HCT116 (cell line): ENCODE results near the gene DCAF10. TPM values are rescaled to one million over a fixed set of nuclear protein-coding genes. Genes with fewer than 3 reads are reported as not detected.

Experiments
- ATAC-seq: fragments of 200-7000 bp; cut with Tn5 transposase; 2 replicates; pipeline ENCODE4 v1.9.1; 2020; ENCODE audit warnings: mild to moderate bottlenecking, moderate library complexity
- BruUV-seq: library from RNA; stranded (reverse); fragments of 400-500 nt; replicated peaks from 2 replicates; lab custom pipeline; 2021; lab: Mats Ljungman, UMichigan
- CTCF ChIA-PET: fragments of 300-600 bp; sonication (Branson Sonifier 250); formaldehyde crosslinking; loops from one replicate; lab custom pipeline; 2021; ENCODE audit warnings: antibody characterized with exemption; lab: Charles Lee
- POLR2A ChIA-PET: fragments of 300-600, 350-600 bp; sonication (Branson Sonifier 250); formaldehyde crosslinking; loops from one replicate; lab custom pipeline; 2021; ENCODE audit warnings: antibody characterized with exemption; lab: Charles Lee
- RAD21 ChIA-PET, 2 experiments: fragments of 300-600 bp; sonication (Branson Sonifier 250); formaldehyde crosslinking; loops; one replicate each; lab custom pipeline; 2023; ENCODE audit warnings: low total read pairs in 2 of 2; ENCODE audit not compliant: uncharacterized antibody in 2 of 2, unreplicated experiment in 2 of 2, low non-redundant PET in 1 of 2; lab: Charles Lee
- DNase-seq: peaks from one replicate; pipeline ENCODE4 v3.0.0-alpha.2; 2010; ENCODE audit warnings: low read depth, low spot score
- H2AFZ ChIP-seq: fragments of 200-600 bp; shearing (Covaris generic), sonication (generic); 2 replicates; pipeline ENCODE4 v1.6.1; 2017; ENCODE audit warnings: low read depth, mixed run types, mixed read lengths, antibody characterized with exemption, low read length; ENCODE audit not compliant: poor library complexity, severe bottlenecking
- H3K27ac ChIP-seq: 2 replicates; pipeline ENCODE4 v1.5.1; 2012; ENCODE audit warnings: low read depth, low read length
- H3K27me3 ChIP-seq: fragments of 200-600 bp; sonication (generic); 2 replicates; pipeline ENCODE4 v1.6.1; 2016; ENCODE audit warnings: mixed run types, low read length, mixed read lengths; ENCODE audit not compliant: insufficient read depth
- H3K36me3 ChIP-seq, 2 experiments: fragments of 200-500 bp in 1 of 2; fragments of 200-600 bp in 1 of 2; sonication (Bioruptor generic) in 1 of 2; sonication (generic) in 1 of 2; 2 replicates each; pipeline versions ENCODE4 v1.5.1 to v1.6.1; 2014 to 2016; ENCODE audit warnings: low read length in 2 of 2, inconsistent platforms in 1 of 2, mixed read lengths in 1 of 2, mixed run types in 1 of 2; ENCODE audit not compliant: insufficient read depth in 2 of 2, control insufficient read depth in 1 of 2
- H3K4me1 ChIP-seq, 2 experiments: fragments of 200-600 bp in 1 of 2; sonication (generic) in 1 of 2; 2 replicates each; pipeline versions ENCODE4 v1.5.1 to v1.6.1; 2012 to 2017; ENCODE audit warnings: low read length in 2 of 2, inconsistent platforms in 1 of 2, mild to moderate bottlenecking in 1 of 2, mixed read lengths in 1 of 2, mixed run types in 1 of 2, moderate library complexity in 1 of 2; ENCODE audit not compliant: insufficient read depth in 2 of 2, control insufficient read depth in 1 of 2
- H3K4me2 ChIP-seq: fragments of 200-600 bp; sonication (generic); 2 replicates; pipeline ENCODE4 v1.6.1; 2017; ENCODE audit warnings: mixed run types, low read length, mixed read lengths
- H3K4me3 ChIP-seq, 2 experiments: fragments of 200-600 bp in 1 of 2; sonication (generic) in 1 of 2; replicated peaks in 1 of 2; 2 replicates each; pipeline ENCODE4 v1.5.1; 2011 to 2016; ENCODE audit warnings: low read length in 2 of 2, control low read depth in 1 of 2, low read depth in 1 of 2, mild to moderate bottlenecking in 1 of 2, mixed read lengths in 1 of 2, mixed run types in 1 of 2
- H3K79me2 ChIP-seq: fragments of 200-600 bp; sonication (generic); 2 replicates; pipeline ENCODE4 v1.6.1; 2017; ENCODE audit warnings: mild to moderate bottlenecking, mixed run types, low read length, moderate library complexity, mixed read lengths; ENCODE audit not compliant: insufficient read depth
- H3K9ac ChIP-seq: fragments of 200-600 bp; sonication (generic); 2 replicates; pipeline ENCODE4 v1.6.1; 2016; ENCODE audit warnings: low read length, mixed read lengths
- H3K9me2 ChIP-seq: fragments of 200-600 bp; sonication (generic), shearing (Covaris generic); 2 replicates; pipeline ENCODE4 v1.6.1; 2017; ENCODE audit warnings: mixed run types, mild to moderate bottlenecking, moderate library complexity; ENCODE audit not compliant: insufficient read depth
- H3K9me3 ChIP-seq, 2 experiments: fragments of 200-500 bp in 1 of 2; fragments of 200-600 bp in 1 of 2; sonication (Bioruptor generic) in 1 of 2; sonication (generic) in 1 of 2; 2 replicates each; pipeline ENCODE4 v1.6.1; 2014 to 2017; ENCODE audit warnings: low read length in 2 of 2, mixed read lengths in 2 of 2, inconsistent platforms in 1 of 2, low read depth in 1 of 2, mild to moderate bottlenecking in 1 of 2, mixed run types in 1 of 2, moderate library complexity in 1 of 2; ENCODE audit not compliant: control insufficient read depth in 1 of 2, insufficient read depth in 1 of 2
- H4K20me1 ChIP-seq: fragments of 200-600 bp; sonication (generic), shearing (Covaris generic); 2 replicates; pipeline ENCODE4 v1.6.1; 2017; ENCODE audit warnings: mixed run types, mild to moderate bottlenecking, moderate library complexity; ENCODE audit not compliant: insufficient read depth
- CEBPB ChIP-seq: IDR thresholded peaks from 2 replicates; pipeline ENCODE4 v1.6.1; 2012; ENCODE audit warnings: low read depth
- ELF1 ChIP-seq: IDR thresholded peaks from 2 replicates; pipeline ENCODE4 v1.6.1; 2012; ENCODE audit warnings: low read depth, borderline replicate concordance
- EZH2 ChIP-seq: fragments of 200-600 bp; sonication (generic); IDR thresholded peaks from 2 replicates; pipeline ENCODE4 v1.6.1; 2017; ENCODE audit warnings: antibody characterized with exemption, mixed run types
- RAD21 ChIP-seq: IDR thresholded peaks from 2 replicates; pipeline ENCODE4 v1.6.1; 2012; ENCODE audit warnings: low read depth, mild to moderate bottlenecking
- SP1 ChIP-seq: IDR thresholded peaks from 2 replicates; pipeline ENCODE4 v1.6.1; 2012; ENCODE audit warnings: low read depth
- SRF ChIP-seq: IDR thresholded peaks from 2 replicates; pipeline ENCODE4 v1.6.1; 2012; ENCODE audit warnings: low read depth
- YY1 ChIP-seq: IDR thresholded peaks from 2 replicates; pipeline ENCODE4 v1.6.1; 2011; ENCODE audit warnings: low read length, low read depth, moderate library complexity, mild to moderate bottlenecking; ENCODE audit not compliant: insufficient replicate concordance; ENCODE audit errors: extremely low read depth
- ZFX ChIP-seq: fragments of 450-650 bp; IDR thresholded peaks from 2 replicates; pipeline ENCODE4 v1.6.1; 2017
- intact Hi-C: fragments of 100-400 bp; cut with micrococcal nuclease; formaldehyde crosslinking; loops from 2 replicates; pipeline ENCODE4 v1.10.0; 2022
- total RNA-seq: library from RNA; stranded (reverse); gene quantifications from one replicate; pipeline ENCODE4 v1.2.1, GENCODE V29; 2021; ENCODE audit not compliant: unreplicated experiment
- TF ChIP-seq, protein P1 (sequence below), 3 experiments: fragments of 200-600 bp in 1 of 3; sonication (generic) in 1 of 3; IDR thresholded peaks in 2 of 3; conservative IDR thresholded peaks in 1 of 3; 2 replicates each; pipeline ENCODE4 v1.5.1; 2012 to 2017; ENCODE audit warnings: low read depth in 2 of 3, low read length in 2 of 3, antibody characterized with exemption in 1 of 3, borderline replicate concordance in 1 of 3, control low read depth in 1 of 3, mild to moderate bottlenecking in 1 of 3, mixed read lengths in 1 of 3, mixed run types in 1 of 3, moderate library complexity in 1 of 3; ENCODE audit not compliant: insufficient read depth in 1 of 3
- TF ChIP-seq, protein P2 (sequence below): IDR thresholded peaks from 2 replicates; pipeline ENCODE4 v1.6.1; 2012
- TF ChIP-seq, protein P3 (sequence below): IDR thresholded peaks from 2 replicates; pipeline ENCODE4 v1.6.1; 2012
- TF ChIP-seq, protein P4 (sequence below): IDR thresholded peaks from 2 replicates; pipeline ENCODE4 v1.6.1; 2012; ENCODE audit warnings: low read depth

Gene DCAF10
- total RNA-seq, 1 experiment from 2014 or later: 20.6 TPM

DNA sequence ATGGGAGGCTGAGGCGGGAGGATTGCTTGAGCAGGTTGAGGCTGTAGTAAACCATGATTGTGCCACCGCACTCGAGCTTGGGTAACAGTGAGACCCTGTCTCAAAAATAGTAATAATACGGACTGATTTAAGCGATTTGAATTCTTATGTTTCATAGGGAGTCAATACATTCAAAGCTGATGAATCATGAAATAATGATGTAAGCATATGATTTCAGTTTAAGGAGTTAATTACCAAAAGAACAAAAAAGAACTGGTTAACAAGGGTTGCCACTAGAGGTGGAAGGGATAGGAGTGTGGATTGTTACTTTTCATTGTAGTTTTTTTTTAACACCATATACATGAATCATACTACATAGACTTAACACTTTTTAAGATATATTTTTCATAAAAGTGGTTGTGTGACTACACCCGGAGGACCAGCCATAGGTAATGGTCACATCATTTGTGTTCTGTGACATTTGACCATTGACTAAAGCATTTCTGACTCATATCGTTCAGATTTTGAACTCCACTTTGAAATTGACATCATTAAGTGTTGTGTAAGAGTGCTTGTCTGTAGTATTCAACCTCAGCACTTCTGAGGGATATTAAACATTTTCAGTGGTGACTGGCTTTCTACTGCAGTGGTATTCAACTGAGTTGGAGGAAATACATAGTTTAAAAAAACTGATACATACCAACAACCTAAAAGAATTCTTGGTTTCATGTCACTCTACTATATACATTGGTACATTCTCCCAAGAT lies 40.0 kb upstream of the DCAF10 start:
- H3K79me2 ChIP-seq: 0 out of 2 replicates have a peak, but pooled peaks cover 1% of the 10 kb centered on the region
- H3K4me1 ChIP-seq: peaks cover 0 to 27% of the 10 kb centered on the region in 2 experiments; a peak in 2 of 4 replicates
- intact Hi-C loops: no loop called here
- DNase-seq (no peak), ATAC-seq (peak; percentile 17; the same call in 1 of the 2 replicates)
- no peaks in the 10 kb centered on the region for H3K9me3 ChIP-seq
- no TSS peak for BruUV-seq
- no peak for TF ChIP-seq ELF1
- TF ChIP-seq, protein P1, sequence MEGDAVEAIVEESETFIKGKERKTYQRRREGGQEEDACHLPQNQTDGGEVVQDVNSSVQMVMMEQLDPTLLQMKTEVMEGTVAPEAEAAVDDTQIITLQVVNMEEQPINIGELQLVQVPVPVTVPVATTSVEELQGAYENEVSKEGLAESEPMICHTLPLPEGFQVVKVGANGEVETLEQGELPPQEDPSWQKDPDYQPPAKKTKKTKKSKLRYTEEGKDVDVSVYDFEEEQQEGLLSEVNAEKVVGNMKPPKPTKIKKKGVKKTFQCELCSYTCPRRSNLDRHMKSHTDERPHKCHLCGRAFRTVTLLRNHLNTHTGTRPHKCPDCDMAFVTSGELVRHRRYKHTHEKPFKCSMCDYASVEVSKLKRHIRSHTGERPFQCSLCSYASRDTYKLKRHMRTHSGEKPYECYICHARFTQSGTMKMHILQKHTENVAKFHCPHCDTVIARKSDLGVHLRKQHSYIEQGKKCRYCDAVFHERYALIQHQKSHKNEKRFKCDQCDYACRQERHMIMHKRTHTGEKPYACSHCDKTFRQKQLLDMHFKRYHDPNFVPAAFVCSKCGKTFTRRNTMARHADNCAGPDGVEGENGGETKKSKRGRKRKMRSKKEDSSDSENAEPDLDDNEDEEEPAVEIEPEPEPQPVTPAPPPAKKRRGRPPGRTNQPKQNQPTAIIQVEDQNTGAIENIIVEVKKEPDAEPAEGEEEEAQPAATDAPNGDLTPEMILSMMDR (IDR thresholded peaks at IDR 0.05 in 2 of 3, conservative IDR thresholded peaks at IDR 0.05 in 1 of 3; ENCODE audit: borderline replicate concordance in 1 of 3, insufficient read depth in 1 of 3, low read depth in 2 of 3, low read length in 2 of 3): no peak
- TF ChIP-seq ZFX: no peak
- no peak for TF ChIP-seq YY1
- TF ChIP-seq, protein P2, sequence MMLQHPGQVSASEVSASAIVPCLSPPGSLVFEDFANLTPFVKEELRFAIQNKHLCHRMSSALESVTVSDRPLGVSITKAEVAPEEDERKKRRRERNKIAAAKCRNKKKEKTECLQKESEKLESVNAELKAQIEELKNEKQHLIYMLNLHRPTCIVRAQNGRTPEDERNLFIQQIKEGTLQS: no peak
- no peak overlapping the region for H3K27ac ChIP-seq
- peak overlapping the region; percentile 22; the same call in 1 of the 2 replicates for H3K4me2 ChIP-seq
- no peaks in the 10 kb centered on the region for H3K9me2 ChIP-seq
- H3K36me3 ChIP-seq: no peaks in the 10 kb centered on the region
- H4K20me1 ChIP-seq: no peaks in the 10 kb centered on the region
- no peak overlapping the region for H2AFZ ChIP-seq
- ChIA-PET POLR2A (no interaction called here), RAD21 (no interaction called here), CTCF (no interaction called here)
- no peak overlapping the region for H3K4me3 ChIP-seq
- H3K9ac ChIP-seq: no peak overlapping the region
- H3K27me3 ChIP-seq: no peaks in the 10 kb centered on the region

DNA sequence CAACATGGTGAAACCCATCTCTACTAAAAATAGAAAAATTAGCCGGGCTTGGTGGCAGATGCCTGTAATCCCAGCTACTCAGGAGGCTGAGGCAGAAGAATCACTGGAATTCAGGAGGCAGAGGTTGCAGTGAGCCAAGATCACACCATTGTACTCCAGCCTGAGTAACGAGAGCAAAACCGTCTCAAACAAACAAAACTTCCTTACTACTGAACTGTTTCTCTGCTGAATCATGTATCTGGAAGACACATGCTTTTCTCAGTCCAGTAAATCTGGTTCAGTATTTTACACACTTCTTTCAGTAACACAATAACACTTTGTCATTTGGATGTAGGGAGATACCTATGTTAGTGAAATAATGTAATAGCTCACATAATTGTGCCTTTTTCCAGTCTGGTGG lies 39.1 kb upstream of the DCAF10 start:
- no peak overlapping the region for H3K4me3 ChIP-seq
- no peaks in the 10 kb centered on the region for H4K20me1 ChIP-seq
- H3K9ac ChIP-seq: no peak overlapping the region
- no peak overlapping the region for H3K27ac ChIP-seq
- intact Hi-C loops: no loop called here
- no peaks in the 10 kb centered on the region for H3K36me3 ChIP-seq
- no peak overlapping the region for H3K4me2 ChIP-seq
- H2AFZ ChIP-seq: no peak overlapping the region
- POLR2A ChIA-PET: no interaction called here
- H3K4me1 ChIP-seq: peaks cover 0 to 20% of the 10 kb centered on the region in 2 experiments; a peak in 2 of 4 replicates
- H3K79me2 ChIP-seq: no peaks in the 10 kb centered on the region
- CTCF ChIA-PET: no interaction called here
- DNase-seq: no peak
- no TSS peak for BruUV-seq
- no peaks in the 10 kb centered on the region for H3K9me3 ChIP-seq
- RAD21 ChIA-PET: no interaction called here
- no peaks in the 10 kb centered on the region for H3K27me3 ChIP-seq
- ATAC-seq: no peak
- H3K9me2 ChIP-seq: no peaks in the 10 kb centered on the region
- TF ChIP-seq CEBPB (no peak), ZFX (no peak), EZH2 (no peak), RAD21 (no peak), SP1 (no peak), SRF (no peak)
- TF ChIP-seq, protein P3, sequence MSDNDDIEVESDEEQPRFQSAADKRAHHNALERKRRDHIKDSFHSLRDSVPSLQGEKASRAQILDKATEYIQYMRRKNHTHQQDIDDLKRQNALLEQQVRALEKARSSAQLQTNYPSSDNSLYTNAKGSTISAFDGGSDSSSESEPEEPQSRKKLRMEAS: no peak
- TF ChIP-seq, protein P4, sequence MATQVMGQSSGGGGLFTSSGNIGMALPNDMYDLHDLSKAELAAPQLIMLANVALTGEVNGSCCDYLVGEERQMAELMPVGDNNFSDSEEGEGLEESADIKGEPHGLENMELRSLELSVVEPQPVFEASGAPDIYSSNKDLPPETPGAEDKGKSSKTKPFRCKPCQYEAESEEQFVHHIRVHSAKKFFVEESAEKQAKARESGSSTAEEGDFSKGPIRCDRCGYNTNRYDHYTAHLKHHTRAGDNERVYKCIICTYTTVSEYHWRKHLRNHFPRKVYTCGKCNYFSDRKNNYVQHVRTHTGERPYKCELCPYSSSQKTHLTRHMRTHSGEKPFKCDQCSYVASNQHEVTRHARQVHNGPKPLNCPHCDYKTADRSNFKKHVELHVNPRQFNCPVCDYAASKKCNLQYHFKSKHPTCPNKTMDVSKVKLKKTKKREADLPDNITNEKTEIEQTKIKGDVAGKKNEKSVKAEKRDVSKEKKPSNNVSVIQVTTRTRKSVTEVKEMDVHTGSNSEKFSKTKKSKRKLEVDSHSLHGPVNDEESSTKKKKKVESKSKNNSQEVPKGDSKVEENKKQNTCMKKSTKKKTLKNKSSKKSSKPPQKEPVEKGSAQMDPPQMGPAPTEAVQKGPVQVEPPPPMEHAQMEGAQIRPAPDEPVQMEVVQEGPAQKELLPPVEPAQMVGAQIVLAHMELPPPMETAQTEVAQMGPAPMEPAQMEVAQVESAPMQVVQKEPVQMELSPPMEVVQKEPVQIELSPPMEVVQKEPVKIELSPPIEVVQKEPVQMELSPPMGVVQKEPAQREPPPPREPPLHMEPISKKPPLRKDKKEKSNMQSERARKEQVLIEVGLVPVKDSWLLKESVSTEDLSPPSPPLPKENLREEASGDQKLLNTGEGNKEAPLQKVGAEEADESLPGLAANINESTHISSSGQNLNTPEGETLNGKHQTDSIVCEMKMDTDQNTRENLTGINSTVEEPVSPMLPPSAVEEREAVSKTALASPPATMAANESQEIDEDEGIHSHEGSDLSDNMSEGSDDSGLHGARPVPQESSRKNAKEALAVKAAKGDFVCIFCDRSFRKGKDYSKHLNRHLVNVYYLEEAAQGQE: no peak
